Central memory CD4-positive, alpha-beta T cell (primary cell): Measurements from ENCODE around the gene PMEPA1.
A peak's percentile ranks its signal among the peaks of the same experiment; 100 is the strongest.

ENCODE experiments used
- DNase-seq: peaks from one replicate; pipeline ENCODE4 v3.0.0; 2022

The PMEPA1 gene

GRCh38 chr20:57693002-57693582 is 16.7 kb downstream of the PMEPA1 start:
- DNase-seq, result no peak

GRCh38 chr20:57692393-57692792 is 17.4 kb downstream of the PMEPA1 start:
- no peak for DNase-seq

DNA sequence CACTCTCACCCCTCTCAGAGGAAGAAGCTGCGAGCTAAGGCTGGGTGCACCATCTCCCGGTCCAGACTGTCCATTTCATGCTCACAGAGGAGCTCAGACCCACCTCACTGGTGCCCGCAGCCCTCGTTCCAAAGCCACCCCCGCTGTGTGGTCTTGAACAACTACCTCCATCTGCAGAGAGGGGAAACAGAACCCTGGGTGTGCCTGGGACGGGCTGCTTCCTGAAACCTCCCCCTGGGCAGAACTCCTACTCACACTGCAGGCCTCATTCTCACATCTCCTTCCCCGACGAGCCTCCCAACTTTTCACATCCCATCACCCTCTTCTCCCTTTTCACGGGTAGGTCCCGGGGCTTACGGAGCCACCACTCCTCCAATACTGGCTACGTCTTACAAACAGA is 18.1 kb downstream of the PMEPA1 start:
- no peak for DNase-seq

- DNase-seq, result no peak
These were observed 19.3 kb downstream of the PMEPA1 start for GRCh38 chr20:57690525-57690924.

DNA sequence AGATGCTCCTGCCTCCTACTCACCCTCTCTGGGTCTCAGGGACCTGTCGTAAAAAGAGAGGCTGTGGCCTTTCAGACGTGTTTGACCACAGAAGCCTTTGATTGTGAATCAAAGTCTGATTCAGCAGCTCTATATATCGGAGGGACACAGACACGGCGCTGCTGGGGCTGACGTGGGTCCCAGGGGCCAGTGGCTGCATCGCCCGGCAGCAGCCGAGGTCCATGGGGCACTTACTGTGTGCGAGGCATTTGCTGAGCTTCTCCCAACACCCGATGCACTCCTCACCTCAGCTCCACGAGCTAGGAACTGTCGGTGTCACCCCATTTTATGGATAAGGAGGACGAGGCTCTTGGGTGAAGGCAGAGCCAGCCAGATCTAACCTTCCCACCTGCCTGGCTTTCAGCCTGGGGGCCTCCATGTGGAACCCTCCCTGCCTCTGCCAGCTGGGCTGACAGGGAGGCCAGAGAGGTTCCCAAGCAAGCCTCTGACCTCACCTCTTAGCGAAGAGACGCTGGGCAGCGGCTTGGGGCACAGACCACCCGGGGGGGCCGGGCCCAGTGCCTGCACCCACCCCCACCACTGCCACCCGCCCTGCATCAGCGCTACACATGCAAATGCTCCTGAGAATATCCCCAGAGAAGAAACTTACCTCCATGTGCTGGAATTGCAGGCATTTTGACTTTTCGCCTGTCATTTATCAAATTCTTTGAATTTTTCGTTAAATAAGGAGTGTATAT is 19.9 kb downstream of the PMEPA1 start:
- DNase-seq, result no peak

DNA sequence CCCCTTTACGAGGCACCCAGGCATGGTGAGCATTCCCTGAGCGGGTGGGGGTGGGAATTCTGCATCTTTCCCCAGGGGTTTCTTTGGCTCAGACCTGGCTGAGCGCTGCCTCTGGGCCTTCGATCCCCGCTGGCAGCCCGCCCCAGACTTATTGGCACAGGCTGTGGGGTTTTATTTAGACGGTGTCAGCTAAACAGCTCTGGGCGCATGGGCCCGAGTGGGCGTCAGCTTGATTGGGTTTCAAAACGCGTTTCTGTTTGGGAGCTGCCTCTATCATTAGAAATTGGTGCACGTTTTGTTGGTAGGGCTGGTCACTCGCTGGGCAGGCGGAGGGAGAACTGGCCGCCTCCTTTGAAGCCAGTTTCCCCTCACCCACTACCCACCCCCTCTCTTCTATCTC is 21.0 kb downstream of the PMEPA1 start:
- no peak for DNase-seq

DNA sequence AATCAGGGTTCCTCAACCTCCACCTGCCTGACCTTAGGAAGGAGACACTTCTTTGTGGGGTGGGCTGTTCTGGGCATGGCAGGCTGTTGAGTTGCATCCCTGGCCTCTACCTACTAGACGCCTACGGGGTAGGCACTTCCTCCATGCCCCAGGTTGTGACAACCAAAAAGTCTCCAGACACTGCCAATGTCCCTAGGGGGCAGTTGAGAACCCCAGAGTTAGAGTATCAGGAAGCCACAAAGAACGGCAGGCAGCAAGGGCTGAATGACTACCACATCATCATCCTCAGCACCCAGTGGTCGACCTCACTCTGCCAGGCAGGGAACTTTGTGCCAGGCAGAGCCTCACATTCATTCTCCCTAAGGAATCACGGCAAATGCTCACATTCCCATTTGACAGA is 21.5 kb downstream of the PMEPA1 start:
- DNase-seq, result no peak

GRCh38 chr20:57686931-57687652 is 22.7 kb downstream of the PMEPA1 start:
- no peak for DNase-seq

- no peak for DNase-seq
These were observed 24.6 kb downstream of the PMEPA1 start for GRCh38 chr20:57685146-57685758.

DNA sequence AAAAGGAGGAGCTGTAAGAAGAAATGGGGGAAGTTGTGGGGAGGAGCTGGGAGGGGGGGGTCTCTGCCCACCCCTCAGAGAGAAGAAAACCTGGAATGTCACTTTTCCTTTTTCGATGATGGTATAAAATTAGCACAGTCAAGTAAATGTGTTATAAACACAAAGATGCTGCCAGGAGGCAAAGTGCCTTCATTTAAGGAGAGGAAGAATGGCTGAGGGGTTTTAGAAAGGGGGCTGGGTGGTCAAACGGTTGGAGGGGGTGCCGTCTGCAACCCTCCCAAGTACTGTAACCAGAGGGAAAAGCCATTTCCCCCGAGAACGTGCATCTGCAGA is 25.0 kb downstream of the PMEPA1 start:
- DNase-seq, result no peak

DNA sequence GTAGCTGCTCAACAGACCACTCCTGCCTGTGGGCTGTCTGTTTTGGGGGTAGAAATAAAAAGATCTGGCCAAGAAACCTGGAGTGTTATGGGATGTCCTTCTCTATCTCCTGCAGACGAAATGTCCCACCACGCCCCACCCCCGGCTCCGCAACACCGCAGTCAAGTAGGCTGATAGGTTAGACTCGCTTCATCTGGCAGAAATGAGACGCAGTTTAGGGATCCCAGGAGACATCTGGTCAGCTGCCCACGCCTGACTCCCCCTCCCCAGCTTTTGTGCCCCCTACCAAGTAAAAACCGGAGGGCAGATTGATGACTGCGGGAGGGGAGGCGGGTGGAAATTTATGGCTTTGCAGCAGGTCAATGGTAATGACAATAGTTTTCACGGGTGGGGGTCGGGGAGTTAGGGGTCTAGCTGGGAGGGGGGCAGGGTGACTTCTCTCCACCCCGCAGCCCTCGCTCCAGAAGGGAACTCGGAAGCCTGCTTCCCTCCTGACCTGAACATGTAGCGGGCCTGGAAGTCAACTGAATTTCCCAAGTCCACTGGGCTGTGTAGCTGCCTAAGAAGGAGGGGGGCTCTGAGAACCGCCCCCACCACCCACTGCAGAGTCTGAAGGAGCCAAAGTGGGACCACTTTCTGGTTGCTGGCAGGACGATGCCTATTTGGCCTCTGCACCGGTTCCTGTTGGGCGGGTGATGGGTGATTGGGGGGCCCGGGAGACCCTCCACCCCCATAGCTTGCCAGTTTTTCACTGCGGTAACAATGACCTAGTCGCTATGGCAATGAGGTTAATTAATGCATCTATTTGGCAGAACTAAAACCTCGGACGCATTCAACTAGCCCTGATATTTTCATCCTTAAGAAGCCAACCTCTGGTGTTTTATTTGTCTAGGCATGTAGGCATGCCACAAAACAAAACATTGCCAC is 25.7 kb downstream of the PMEPA1 start:
- DNase-seq, result no peak

- no peak for DNase-seq
These were observed 26.5 kb downstream of the PMEPA1 start for GRCh38 chr20:57683287-57683686.

DNA sequence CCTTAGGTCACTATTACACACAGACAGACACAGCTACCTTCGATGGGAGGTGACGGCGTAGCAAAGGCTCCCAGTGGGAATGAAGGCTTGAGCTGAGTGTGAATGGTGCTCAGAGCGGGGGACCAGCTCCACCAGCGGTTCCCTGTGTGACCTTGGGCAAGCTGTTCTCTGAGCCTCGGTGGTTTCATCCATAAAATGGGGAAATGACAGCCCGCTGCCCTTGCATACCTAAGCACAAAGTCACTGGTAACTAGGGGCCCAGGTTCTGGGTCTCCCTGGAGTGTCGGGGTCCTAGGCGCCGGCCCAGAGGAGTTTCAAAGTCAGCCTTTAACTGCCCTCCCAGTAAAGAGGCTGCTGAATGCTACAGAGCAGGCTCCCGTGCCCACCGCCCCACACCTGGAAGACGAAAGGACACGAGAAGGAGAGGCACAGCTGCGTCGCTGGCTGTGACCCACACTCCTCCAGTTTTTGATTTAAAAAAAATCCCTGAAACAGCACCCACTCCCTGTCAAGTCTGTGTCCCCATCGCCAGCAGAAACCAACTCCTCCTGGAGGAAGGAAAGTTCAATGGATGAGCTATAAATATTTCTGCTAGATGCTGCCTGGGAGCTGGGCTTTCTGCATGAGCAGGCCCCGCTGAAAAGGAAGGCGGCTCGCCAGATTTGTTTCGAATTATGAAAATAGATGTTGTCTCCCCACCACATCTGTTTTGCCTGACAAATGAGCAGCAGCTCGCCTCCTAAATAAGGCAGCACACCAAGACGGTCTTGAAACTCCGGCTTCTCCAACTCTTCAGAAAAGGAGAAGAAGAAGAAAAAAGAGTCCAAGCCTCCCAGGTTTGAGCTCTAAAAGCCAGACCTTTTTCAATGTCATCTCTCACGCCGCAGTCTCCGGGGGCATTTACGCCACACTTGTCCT is 27.4 kb downstream of the PMEPA1 start:
- DNase-seq, result no peak

GRCh38 chr20:57680934-57681914 is 28.6 kb downstream of the PMEPA1 start:
- DNase-seq, result peak; percentile 26

GRCh38 chr20:57680131-57680716 is 29.6 kb downstream of the PMEPA1 start:
- DNase-seq, result no peak

- DNase-seq, result no peak
These were observed 30.7 kb downstream of the PMEPA1 start for GRCh38 chr20:57679113-57679512.

DNA sequence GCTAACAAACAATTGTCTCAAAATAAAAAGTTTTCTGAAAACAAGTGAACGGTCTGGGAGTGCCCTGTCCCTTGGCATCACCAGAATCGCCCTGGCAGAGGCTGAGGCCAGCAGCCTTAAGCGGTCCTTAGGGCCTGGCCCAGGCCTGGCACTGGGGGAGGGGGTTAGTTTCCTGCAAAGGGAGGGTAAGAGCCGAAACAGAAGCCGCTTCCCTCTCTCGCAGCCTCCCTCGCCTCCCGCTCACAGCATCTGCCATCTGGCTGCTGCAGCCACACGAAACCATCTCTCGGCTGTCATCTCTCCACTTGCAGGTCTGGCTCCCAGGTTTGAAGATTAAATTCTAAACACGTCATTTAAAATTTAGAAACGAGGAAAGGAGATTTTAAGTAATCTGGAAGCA is 31.5 kb downstream of the PMEPA1 start:
- DNase-seq, result no peak

GRCh38 chr20:57677584-57677982 is 32.2 kb downstream of the PMEPA1 start:
- no peak for DNase-seq
